Liver (tissue), 9 donors: ENCODE data around the gene LRRC15. TPM values are rescaled to one million over a fixed set of nuclear protein-coding genes. Genes with fewer than 3 reads are reported as not detected.

Experiments used
- DNase-seq: peaks from one replicate; pipeline ENCODE4 v3.0.0-alpha.2; 2017; ENCODE audit warnings: low spot score
- H3K27ac ChIP-seq, 2 donors: one replicate each; pipeline ENCODE4 v1.7.0; 2013; ENCODE audit warnings: inconsistent platforms in 2 of 2, low read length in 2 of 2, control low read depth in 1 of 2, low read depth in 1 of 2, mild to moderate bottlenecking in 1 of 2
- H3K27me3 ChIP-seq, 4 donors: one replicate each; pipeline versions ENCODE4 v1.6.1 to v1.7.0; 2013; ENCODE audit warnings: low read length in 3 of 4, inconsistent platforms in 1 of 4, mild to moderate bottlenecking in 1 of 4, moderate library complexity in 1 of 4; ENCODE audit not compliant: control insufficient read depth in 4 of 4, insufficient read depth in 4 of 4
- H3K36me3 ChIP-seq, 4 donors: one replicate each; pipeline versions ENCODE4 v1.6.1 to v1.7.0; 2013; ENCODE audit warnings: low read length in 3 of 4, mild to moderate bottlenecking in 3 of 4, low read depth in 1 of 4, moderate library complexity in 1 of 4; ENCODE audit not compliant: control insufficient read depth in 4 of 4, insufficient read depth in 3 of 4
- H3K4me1 ChIP-seq, 4 donors: one replicate each; pipeline versions ENCODE4 v1.6.1 to v1.7.0; 2013; ENCODE audit warnings: low read length in 3 of 4, mild to moderate bottlenecking in 3 of 4, moderate library complexity in 1 of 4; ENCODE audit not compliant: control insufficient read depth in 4 of 4, insufficient read depth in 4 of 4
- H3K4me3 ChIP-seq, 3 donors: one replicate each; pipeline versions ENCODE4 v1.6.1 to v1.7.0; 2013; ENCODE audit warnings: low read length in 3 of 3, control low read depth in 1 of 3, low read depth in 1 of 3, mild to moderate bottlenecking in 1 of 3
- H3K9ac ChIP-seq, 2 donors: one replicate each; pipeline ENCODE4 v1.7.0; 2013; ENCODE audit warnings: low read length in 2 of 2, mild to moderate bottlenecking in 2 of 2, moderate library complexity in 2 of 2, control low read depth in 1 of 2, low read depth in 1 of 2
- H3K9me3 ChIP-seq, 4 donors: one replicate each; pipeline versions ENCODE4 v1.6.1 to v1.7.0; 2013; ENCODE audit warnings: low read length in 3 of 4; ENCODE audit not compliant: control insufficient read depth in 4 of 4
- ATF3 ChIP-seq: IDR thresholded peaks from 2 replicates; pipeline ENCODE4 v1.6.1; 2016; ENCODE audit warnings: antibody characterized with exemption
- CTCF ChIP-seq: fragments of 150-350 bp; IDR thresholded peaks from 2 replicates; pipeline ENCODE4 v1.5.1; 2017; ENCODE audit warnings: improper control_type of control experiment, low read depth, low read length; ENCODE audit not compliant: missing input control
- EGR1 ChIP-seq, 2 donors: IDR thresholded peaks; 2 replicates each; pipeline ENCODE4 v1.6.1; 2016 to 2018; ENCODE audit warnings: antibody characterized with exemption in 2 of 2, low read depth in 2 of 2
- FOXA1 ChIP-seq: IDR thresholded peaks from 2 replicates; pipeline ENCODE4 v1.6.1; 2016; ENCODE audit warnings: antibody characterized with exemption
- FOXA2 ChIP-seq: IDR thresholded peaks from 2 replicates; pipeline ENCODE4 v1.6.1; 2016; ENCODE audit warnings: antibody characterized with exemption
- GABPA ChIP-seq, 2 donors: IDR thresholded peaks in 1 of 2; conservative IDR thresholded peaks in 1 of 2; 2 replicates each; pipeline ENCODE4 v1.6.1; 2016; ENCODE audit warnings: antibody characterized with exemption in 2 of 2, mild to moderate bottlenecking in 1 of 2, moderate library complexity in 1 of 2
- HNF4A ChIP-seq, 2 donors: conservative IDR thresholded peaks; 2 replicates each; pipeline ENCODE4 v1.6.1; 2016; ENCODE audit warnings: antibody characterized with exemption in 2 of 2, mild to moderate bottlenecking in 2 of 2
- HNF4G ChIP-seq: IDR thresholded peaks from 2 replicates; pipeline ENCODE4 v1.6.1; 2016; ENCODE audit warnings: antibody characterized with exemption
- JUND ChIP-seq, 2 donors: IDR thresholded peaks; 2 replicates each; pipeline ENCODE4 v1.6.1; 2016; ENCODE audit warnings: antibody characterized with exemption in 2 of 2
- MAX ChIP-seq: IDR thresholded peaks from 2 replicates; pipeline ENCODE4 v1.6.1; 2016; ENCODE audit warnings: antibody characterized with exemption
- NR2F2 ChIP-seq: IDR thresholded peaks from 2 replicates; pipeline ENCODE4 v1.6.1; 2016; ENCODE audit warnings: antibody characterized with exemption
- RAD21 ChIP-seq, 2 donors: IDR thresholded peaks; 2 replicates each; pipeline ENCODE4 v1.6.1; 2016; ENCODE audit warnings: antibody characterized with exemption in 2 of 2, mild to moderate bottlenecking in 2 of 2
- RXRA ChIP-seq, 2 donors: IDR thresholded peaks; 2 replicates each; pipeline ENCODE4 v1.6.1; 2017 to 2018; ENCODE audit warnings: antibody characterized with exemption in 2 of 2, mild to moderate bottlenecking in 1 of 2
- SP1 ChIP-seq: IDR thresholded peaks from 2 replicates; pipeline ENCODE4 v1.6.1; 2018; ENCODE audit warnings: antibody characterized with exemption, mild to moderate bottlenecking
- TAF1 ChIP-seq: conservative IDR thresholded peaks from 2 replicates; pipeline ENCODE4 v1.6.1; 2016; ENCODE audit warnings: antibody characterized with exemption, mild to moderate bottlenecking
- YY1 ChIP-seq: IDR thresholded peaks from 2 replicates; pipeline ENCODE4 v1.6.1; 2016; ENCODE audit warnings: antibody characterized with exemption, mild to moderate bottlenecking
- WGBS: extraction: QIAGEN DNeasy Blood & Tissue Kit; methylation state at CpG from one replicate; pipeline ENCODE4 v1.1.7; 2013; 5-methylcytosine and 5-hydroxymethylcytosine counted together
- polyA plus RNA-seq, 2 donors: library from polyadenylated mRNA; stranded (reverse) in 1 of 2; unstranded in 1 of 2; fragments of 200-250 nt in 1 of 2; fragments of >200 nt in 1 of 2; fragmentation: Nextera tagmentation in 1 of 2; extraction: Ambion mirVana in 1 of 2; gene quantifications; one replicate each; pipeline versions ENCODE4 v1.2.1 to v1.2.3, GENCODE V29; 2013 to 2015
- total RNA-seq, 2 donors: library from RNA; depleted of rRNA; stranded (reverse); fragments of >200 nt; gene quantifications; one replicate each; pipeline ENCODE4 v1.2.3, GENCODE V29; 2014
- TF ChIP-seq, protein P1 (sequence below): IDR thresholded peaks from 2 replicates; pipeline ENCODE4 v1.6.1; 2016; ENCODE audit warnings: antibody characterized with exemption, mild to moderate bottlenecking
- donor health status: healthy.
- donor health status: healthy.
- donor health status: healthy.
- donor health status: healthy.
- donor health status: healthy.

The LRRC15 gene
- total and polyA plus RNA-seq, 4 donors: 0.03 to 0.08 (median 0.05) TPM; not detected in 1

GRCh38 chr3:194389269-194389668 is 19.7 kb upstream of the LRRC15 start:
- H3K9me3 ChIP-seq: no peaks in the 10 kb centered on the region
- WGBS: 93% methylated on average over 8 of the region's 8 CpGs
- no peak overlapping the region for H3K27ac ChIP-seq
- no peaks in the 10 kb centered on the region for H3K36me3 ChIP-seq
- H3K27me3 ChIP-seq: no peaks in the 10 kb centered on the region
- no peaks in the 10 kb centered on the region for H3K4me1 ChIP-seq
- no peak overlapping the region for H3K4me3 ChIP-seq
- H3K9ac ChIP-seq: no peak overlapping the region
- no peak for DNase-seq
- TF ChIP-seq HNF4G (no peak), FOXA1 (no peak), GABPA (IDR thresholded peaks at IDR 0.05 in 1 of 2, conservative IDR thresholded peaks at IDR 0.05 in 1 of 2) (no peak), CTCF (no peak), HNF4A (conservative IDR thresholded peaks at IDR 0.05) (no peak)
- TF ChIP-seq, protein P1, sequence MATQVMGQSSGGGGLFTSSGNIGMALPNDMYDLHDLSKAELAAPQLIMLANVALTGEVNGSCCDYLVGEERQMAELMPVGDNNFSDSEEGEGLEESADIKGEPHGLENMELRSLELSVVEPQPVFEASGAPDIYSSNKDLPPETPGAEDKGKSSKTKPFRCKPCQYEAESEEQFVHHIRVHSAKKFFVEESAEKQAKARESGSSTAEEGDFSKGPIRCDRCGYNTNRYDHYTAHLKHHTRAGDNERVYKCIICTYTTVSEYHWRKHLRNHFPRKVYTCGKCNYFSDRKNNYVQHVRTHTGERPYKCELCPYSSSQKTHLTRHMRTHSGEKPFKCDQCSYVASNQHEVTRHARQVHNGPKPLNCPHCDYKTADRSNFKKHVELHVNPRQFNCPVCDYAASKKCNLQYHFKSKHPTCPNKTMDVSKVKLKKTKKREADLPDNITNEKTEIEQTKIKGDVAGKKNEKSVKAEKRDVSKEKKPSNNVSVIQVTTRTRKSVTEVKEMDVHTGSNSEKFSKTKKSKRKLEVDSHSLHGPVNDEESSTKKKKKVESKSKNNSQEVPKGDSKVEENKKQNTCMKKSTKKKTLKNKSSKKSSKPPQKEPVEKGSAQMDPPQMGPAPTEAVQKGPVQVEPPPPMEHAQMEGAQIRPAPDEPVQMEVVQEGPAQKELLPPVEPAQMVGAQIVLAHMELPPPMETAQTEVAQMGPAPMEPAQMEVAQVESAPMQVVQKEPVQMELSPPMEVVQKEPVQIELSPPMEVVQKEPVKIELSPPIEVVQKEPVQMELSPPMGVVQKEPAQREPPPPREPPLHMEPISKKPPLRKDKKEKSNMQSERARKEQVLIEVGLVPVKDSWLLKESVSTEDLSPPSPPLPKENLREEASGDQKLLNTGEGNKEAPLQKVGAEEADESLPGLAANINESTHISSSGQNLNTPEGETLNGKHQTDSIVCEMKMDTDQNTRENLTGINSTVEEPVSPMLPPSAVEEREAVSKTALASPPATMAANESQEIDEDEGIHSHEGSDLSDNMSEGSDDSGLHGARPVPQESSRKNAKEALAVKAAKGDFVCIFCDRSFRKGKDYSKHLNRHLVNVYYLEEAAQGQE: no peak

GRCh38 chr3:194387926-194388418 is 18.4 kb upstream of the LRRC15 start:
- no peak overlapping the region for H3K9ac ChIP-seq
- no peaks in the 10 kb centered on the region for H3K27me3 ChIP-seq
- no peak overlapping the region for H3K4me3 ChIP-seq
- no peaks in the 10 kb centered on the region for H3K9me3 ChIP-seq
- H3K27ac ChIP-seq: no peak overlapping the region
- TF ChIP-seq FOXA1: no peak
- no peak for TF ChIP-seq TAF1
- no peak for TF ChIP-seq FOXA2
- TF ChIP-seq RXRA (IDR thresholded peaks at IDR 0.05): no peak
- TF ChIP-seq HNF4G: no peak
- no peak for TF ChIP-seq EGR1 (IDR thresholded peaks at IDR 0.05; ENCODE audit: low read depth in 2 of 2)
- no peak for TF ChIP-seq NR2F2
- TF ChIP-seq JUND (IDR thresholded peaks at IDR 0.05): no peak
- DNase-seq: no peak
- H3K36me3 ChIP-seq: no peaks in the 10 kb centered on the region
- 96% methylated on average over 8 of the region's 8 CpGs for WGBS
- H3K4me1 ChIP-seq: no peaks in the 10 kb centered on the region

DNA sequence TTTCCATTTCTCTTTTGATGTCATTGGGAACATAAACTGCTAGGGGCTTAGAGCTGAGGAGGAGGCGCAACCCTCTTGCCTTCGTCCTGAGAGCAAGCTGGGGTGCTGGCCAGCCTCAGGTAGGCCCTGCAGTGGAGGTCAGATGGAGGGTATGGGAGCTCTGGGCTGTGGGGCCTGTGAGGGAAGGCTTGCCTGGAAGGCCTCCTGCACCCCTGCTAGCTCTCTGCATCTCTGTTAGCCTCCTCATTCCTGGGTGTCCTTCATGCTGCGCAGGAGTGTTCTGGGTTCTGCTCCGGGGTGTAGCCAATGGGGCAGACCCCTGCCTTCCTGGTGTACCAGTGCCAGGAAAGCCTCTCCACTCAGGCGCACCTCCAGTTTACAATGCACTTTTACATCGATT is 17.7 kb upstream of the LRRC15 start:
- Histone ChIP-seq H3K9ac (no peak overlapping the region), H3K4me1 (no peaks in the 10 kb centered on the region), H3K36me3 (no peaks in the 10 kb centered on the region), H3K27me3 (no peaks in the 10 kb centered on the region), H3K9me3 (no peaks in the 10 kb centered on the region), H3K27ac (no peak overlapping the region), H3K4me3 (no peak overlapping the region)
- no peak for DNase-seq
- WGBS: 97% methylated on average over 6 of the region's 6 CpGs
- no peak for TF ChIP-seq RAD21 (IDR thresholded peaks at IDR 0.05)
- no peak for TF ChIP-seq ATF3
- no peak for TF ChIP-seq HNF4G
- TF ChIP-seq MAX: no peak
- no peak for TF ChIP-seq FOXA2
- TF ChIP-seq GABPA (IDR thresholded peaks at IDR 0.05 in 1 of 2, conservative IDR thresholded peaks at IDR 0.05 in 1 of 2): no peak
- TF ChIP-seq CTCF: no peak
- TF ChIP-seq SP1: no peak
- TF ChIP-seq YY1: no peak
- TF ChIP-seq JUND (IDR thresholded peaks at IDR 0.05): no peak
- TF ChIP-seq TAF1: no peak
